AG20443 (cell line): ENCODE data around the gene CGN.

ENCODE experiments used
- DNase-seq: peaks from one replicate; pipeline ENCODE4 v3.0.0; 2012; ENCODE audit warnings: low spot score, mixed read lengths

The CGN gene

GRCh38 chr1:151526735-151527525 lies 15.7 kb downstream of the CGN start:
- no peak for DNase-seq

- no peak for DNase-seq
Observed at GRCh38 chr1:151529211-151529702, 18.1 kb downstream of the CGN start.

- no peak for DNase-seq
Observed at GRCh38 chr1:151529781-151530180, 18.6 kb downstream of the CGN start.

GRCh38 chr1:151530461-151530860 lies 19.3 kb downstream of the CGN start:
- DNase-seq: no peak

GRCh38 chr1:151533870-151534269 lies 22.7 kb downstream of the CGN start:
- no peak for DNase-seq

GRCh38 chr1:151534662-151535278 lies 23.6 kb downstream of the CGN start:
- peak; percentile 84 for DNase-seq

GRCh38 chr1:151535326-151536271 lies 24.4 kb downstream of the CGN start:
- no peak for DNase-seq

- DNase-seq: no peak
Observed at GRCh38 chr1:151536499-151536898, 25.3 kb downstream of the CGN start.

GRCh38 chr1:151537112-151537511 lies 25.9 kb downstream of the CGN start:
- DNase-seq: peak; percentile 88

GRCh38 chr1:151539321-151540020 lies 28.3 kb downstream of the CGN start:
- peak; percentile 72 for DNase-seq

- peak; percentile 91 for DNase-seq
Observed at GRCh38 chr1:151540021-151540981, 29.1 kb downstream of the CGN start, which contains the start of gene TUFT1. Gene TUFT1, plus strand, starts transcription at chr1:151540309. Its CDS starts 58 bp downstream, at chr1:151540367.

- DNase-seq: no peak
Observed at GRCh38 chr1:151540982-151541377, 29.8 kb downstream of the CGN start.

- DNase-seq: no peak
Observed at GRCh38 chr1:151541752-151542151, 30.6 kb downstream of the CGN start.

- DNase-seq: peak; percentile 74
Observed at GRCh38 chr1:151542710-151543129, 31.5 kb downstream of the CGN start.

GRCh38 chr1:151545542-151545941 lies 34.4 kb downstream of the CGN start:
- no peak for DNase-seq

GRCh38 chr1:151546011-151546925 lies 35.1 kb downstream of the CGN start:
- no peak for DNase-seq

GRCh38 chr1:151547119-151547899 lies 36.1 kb downstream of the CGN start:
- peak; percentile 96 for DNase-seq

GRCh38 chr1:151547900-151548230 lies 36.7 kb downstream of the CGN start:
- no peak for DNase-seq

- DNase-seq: no peak
Observed at GRCh38 chr1:151549199-151549598, 38.0 kb downstream of the CGN start.
